Thoracic aorta (tissue), 2 donors: Measurements from ENCODE around the gene CD163L1. TPM values are rescaled to one million over a fixed set of nuclear protein-coding genes. Genes with fewer than 3 reads are reported as not detected.

ENCODE experiments used
- ATAC-seq: fragments of 150-250 bp; one replicate; pipeline ENCODE4 v1.8.0; 2017; ENCODE audit warnings: low read depth; ENCODE audit not compliant: insufficient number of reproducible peaks, low FRiP score
- DNase-seq: peaks from one replicate; pipeline ENCODE4 v3.0.0-alpha.2; 2020; ENCODE audit warnings: low spot score
- H3K27ac ChIP-seq, 2 donors: fragments of 200-600 bp; sonication (generic); 1 replicate in 1 of 2; 2 replicates in 1 of 2; pipeline ENCODE4 v1.5.1; 2016; ENCODE audit warnings: mild to moderate bottlenecking in 2 of 2, moderate library complexity in 2 of 2
- H3K27me3 ChIP-seq: fragments of 200-600 bp; sonication (generic); replicated peaks from 2 replicates; pipeline ENCODE4 v1.6.0; 2016; ENCODE audit warnings: mild to moderate bottlenecking; ENCODE audit not compliant: insufficient read depth
- H3K36me3 ChIP-seq: fragments of 200-600 bp; sonication (generic); one replicate; pipeline ENCODE4 v1.5.1; 2016
- H3K4me1 ChIP-seq, 2 donors: fragments of 200-600 bp; sonication (generic); 1 replicate in 1 of 2; 2 replicates in 1 of 2; pipeline versions ENCODE4 v1.5.1 to v1.6.0; 2016; ENCODE audit warnings: low read depth in 2 of 2, mild to moderate bottlenecking in 1 of 2; ENCODE audit not compliant: control insufficient read depth in 1 of 2
- H3K4me3 ChIP-seq: fragments of 200-600 bp; sonication (generic); 2 replicates; pipeline ENCODE4 v1.5.1; 2016; ENCODE audit warnings: mild to moderate bottlenecking
- H3K9me3 ChIP-seq: fragments of 200-600 bp; sonication (generic); 2 replicates; pipeline ENCODE4 v1.5.1; 2016
- CTCF ChIP-seq: fragments of 200-600 bp; sonication (generic); IDR thresholded peaks from one replicate; pipeline ENCODE4 v1.5.1; 2019; ENCODE audit warnings: antibody characterized with exemption
- total RNA-seq, 2 donors: library from RNA; depleted of rRNA; stranded (reverse); fragments of >200 nt; gene quantifications; one replicate each; pipeline versions ENCODE4 v1.1.0 to v1.2.3, GENCODE V29; 2016

CD163L1 gene
- total RNA-seq, 2 donors from 2014 or later = 1.6 to 2.5 TPM

- TF ChIP-seq CTCF = no peak
- ATAC-seq (no peak), DNase-seq (no peak)
- no peaks in the 10 kb centered on the region for H3K36me3 ChIP-seq
- H3K9me3 ChIP-seq = no peaks in the 10 kb centered on the region
- no peaks in the 10 kb centered on the region for H3K4me1 ChIP-seq
- no peak overlapping the region for H3K4me3 ChIP-seq
- no peaks in the 10 kb centered on the region for H3K27me3 ChIP-seq
- H3K27ac ChIP-seq = no peak overlapping the region
Observed at GRCh38 chr12:7327918-7328317, 116.0 kb downstream of the CD163L1 start.

- no peaks in the 10 kb centered on the region for H3K9me3 ChIP-seq
- no peak for TF ChIP-seq CTCF
- ATAC-seq (no peak), DNase-seq (no peak)
- no peak overlapping the region for H3K4me3 ChIP-seq
- no peak overlapping the region for H3K27ac ChIP-seq
- H3K27me3 ChIP-seq = no peaks in the 10 kb centered on the region
- H3K4me1 ChIP-seq = no peaks in the 10 kb centered on the region
- no peaks in the 10 kb centered on the region for H3K36me3 ChIP-seq
Observed at GRCh38 chr12:7324176-7324575, 119.8 kb downstream of the CD163L1 start.

- Histone ChIP-seq H3K9me3 (no peaks in the 10 kb centered on the region), H3K27ac (no peak overlapping the region), H3K36me3 (no peaks in the 10 kb centered on the region), H3K4me3 (no peak overlapping the region), H3K4me1 (no peaks in the 10 kb centered on the region), H3K27me3 (no peaks in the 10 kb centered on the region)
- no peak for ATAC-seq
- DNase-seq = no peak
- TF ChIP-seq CTCF = no peak
Observed at GRCh38 chr12:7322599-7322998, 121.4 kb downstream of the CD163L1 start.

- H3K27ac ChIP-seq = no peak overlapping the region
- no peaks in the 10 kb centered on the region for H3K27me3 ChIP-seq
- no peaks in the 10 kb centered on the region for H3K9me3 ChIP-seq
- TF ChIP-seq CTCF = no peak
- no peaks in the 10 kb centered on the region for H3K36me3 ChIP-seq
- no peak for DNase-seq
- ATAC-seq = no peak
- H3K4me1 ChIP-seq = no peaks in the 10 kb centered on the region
- no peak overlapping the region for H3K4me3 ChIP-seq
Observed at GRCh38 chr12:7321624-7322023, 122.3 kb downstream of the CD163L1 start.

GRCh38 chr12:7319930-7320329 is 124.0 kb downstream of the CD163L1 start:
- Histone ChIP-seq H3K4me3 (no peak overlapping the region), H3K4me1 (no peaks in the 10 kb centered on the region), H3K9me3 (no peaks in the 10 kb centered on the region), H3K27me3 (no peaks in the 10 kb centered on the region), H3K27ac (no peak overlapping the region), H3K36me3 (no peaks in the 10 kb centered on the region)
- ATAC-seq = no peak
- no peak for TF ChIP-seq CTCF
- no peak for DNase-seq
